Spleen (tissue), 11 donors: ENCODE data around the gene CSRNP2. TPM values are rescaled to one million over a fixed set of nuclear protein-coding genes. Genes with fewer than 3 reads are reported as not detected.

Experiments
- DNase-seq: peaks from one replicate; pipeline ENCODE4 v3.0.0-alpha.2; 2020
- H3K27ac ChIP-seq, 8 donors: fragments of 200-600 bp; sonication (generic) in 7 of 8; 1 replicate in 4 of 8; 2 replicates in 4 of 8; pipeline versions ENCODE4 v1.5.0 to v1.8.0; 2016 to 2021; ENCODE audit warnings: inconsistent platforms in 4 of 8, mild to moderate bottlenecking in 4 of 8, moderate library complexity in 1 of 8
- H3K27me3 ChIP-seq, 7 donors: fragments of 200-600 bp; sonication (generic) in 6 of 7; replicated peaks in 1 of 7; 1 replicate in 4 of 7; 2 replicates in 3 of 7; pipeline versions ENCODE4 v1.5.0 to v1.8.0; 2016 to 2021; ENCODE audit warnings: inconsistent platforms in 3 of 7, mild to moderate bottlenecking in 1 of 7
- H3K36me3 ChIP-seq, 6 donors: fragments of 200-600 bp; sonication (generic) in 5 of 6; 1 replicate in 4 of 6; 2 replicates in 2 of 6; pipeline versions ENCODE4 v1.5.0 to v1.8.0; 2016 to 2021; ENCODE audit warnings: inconsistent platforms in 2 of 6
- H3K4me1 ChIP-seq, 6 donors: fragments of 200-600 bp; sonication (generic) in 5 of 6; 1 replicate in 3 of 6; 2 replicates in 3 of 6; pipeline versions ENCODE4 v1.5.0 to v1.8.0; 2016 to 2021; ENCODE audit warnings: inconsistent platforms in 3 of 6
- H3K4me3 ChIP-seq, 8 donors: fragments of 200-600 bp; sonication (generic) in 7 of 8; 1 replicate in 4 of 8; 2 replicates in 4 of 8; pipeline versions ENCODE4 v1.5.0 to v1.8.0; 2016 to 2021; ENCODE audit warnings: inconsistent platforms in 4 of 8, mild to moderate bottlenecking in 4 of 8, moderate library complexity in 2 of 8
- H3K9me3 ChIP-seq, 8 donors: fragments of 200-600 bp; sonication (generic) in 7 of 8; 1 replicate in 4 of 8; 2 replicates in 4 of 8; pipeline versions ENCODE4 v1.5.0 to v1.8.0; 2016 to 2021; ENCODE audit warnings: inconsistent platforms in 4 of 8
- POLR2A ChIP-seq, 3 donors: fragments of 450-650 bp; IDR thresholded peaks; one replicate each; pipeline ENCODE4 v1.5.1; 2017; ENCODE audit warnings: antibody characterized with exemption in 3 of 3, mild to moderate bottlenecking in 1 of 3
- POLR2AphosphoS5 ChIP-seq, 3 donors: sonication (generic); formaldehyde crosslinking; IDR thresholded peaks; one replicate each; pipeline ENCODE4 v1.5.1; 2017; ENCODE audit warnings: antibody characterized with exemption in 3 of 3
- WGBS, 5 donors: extraction: QIAGEN DNeasy Blood & Tissue Kit in 3 of 5; methylation state at CpG; one replicate each; pipeline versions ENCODE4 v1.1.5 to v1.1.7; 2013 to 2018; 5-methylcytosine and 5-hydroxymethylcytosine counted together
- intact Hi-C: fragments of 100-400 bp; cut with DNase I; formaldehyde crosslinking; loops from one replicate; pipeline ENCODE4 v1.15.0; 2023; ENCODE audit warnings: low total_unique reads
- polyA plus RNA-seq, 3 donors: library from polyadenylated mRNA; stranded (reverse); fragments of 200-250 nt; gene quantifications; one replicate each; pipeline ENCODE4 v1.2.1, GENCODE V29; 2013
- total RNA-seq, 7 donors: library from RNA; depleted of rRNA in 3 of 7; stranded (reverse); fragments of >200 nt in 3 of 7; fragmentation: NEBNext Ultra II Directional in 4 of 7; extraction: Animal tissue kit (Norgen Biotek cat#: 25700) in 4 of 7; gene quantifications; one replicate each; pipeline versions ENCODE4 v1.1.0 to v1.2.1, GENCODE V29; 2016 to 2021
- TF ChIP-seq, protein P1 (sequence below), 11 experiments: fragments of 200-600 bp in 7 of 11; fragments of 450-650 bp in 4 of 11; sonication (generic) in 4 of 11; IDR thresholded peaks in 8 of 11; conservative IDR thresholded peaks in 3 of 11; 1 replicate in 7 of 11; 2 replicates in 4 of 11; pipeline versions ENCODE4 v1.4.0 to v1.8.0; 2016 to 2021; ENCODE audit warnings: antibody characterized with exemption in 11 of 11, inconsistent platforms in 4 of 11, mild to moderate bottlenecking in 1 of 11
- donor health status: healthy with polysubstance abuse.
- donor health status: DM: no; HTN: no; CAD: no; lungs with moderate emphysema.
- donor health status: DM: no; HTN: no; CAD: no.
- donor health status: Bipolar disorder and iron deficiency.
- donor health status: healthy.
- donor health status: DM: no; HTN: no; CAD: no.
- donor health status: DM: yes; HTN: yes; CAD: no.

Gene CSRNP2
- total and polyA plus RNA-seq, 10 donors = 3.7 to 41.8 (median 23.1) TPM

DNA sequence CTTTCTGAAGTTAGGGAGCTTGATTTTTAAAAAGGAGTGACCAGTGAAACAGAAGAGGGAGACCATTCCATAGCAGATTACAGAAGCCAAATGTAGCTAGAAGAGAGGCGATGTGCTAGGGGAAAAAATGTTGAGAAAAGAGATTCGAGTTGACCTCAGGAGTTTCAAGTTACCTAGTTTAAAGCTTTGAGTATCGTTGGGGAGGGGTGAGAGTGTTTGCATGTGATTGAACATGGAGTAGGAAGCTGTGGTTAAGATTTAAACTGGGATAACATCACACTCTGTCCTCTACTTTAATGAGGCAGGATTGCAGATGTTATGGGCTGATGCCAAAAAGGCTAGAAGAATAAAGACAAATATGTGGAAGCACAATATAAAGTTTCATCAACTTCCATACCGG is 31.6 kb downstream of the CSRNP2 start:
- no peak overlapping the region for H3K27ac ChIP-seq
- intact Hi-C loops = no loop called here
- no peak overlapping the region for H3K4me3 ChIP-seq
- H3K27me3 ChIP-seq = no peaks in the 10 kb centered on the region
- 51 to 70% (median 62%) methylated on average over 4 of the region's 4 CpGs for WGBS, 5 donors
- TF ChIP-seq POLR2A (IDR thresholded peaks at IDR 0.05) = no peak
- TF ChIP-seq POLR2AphosphoS5 (IDR thresholded peaks at IDR 0.05) = no peak
- TF ChIP-seq, protein P1, sequence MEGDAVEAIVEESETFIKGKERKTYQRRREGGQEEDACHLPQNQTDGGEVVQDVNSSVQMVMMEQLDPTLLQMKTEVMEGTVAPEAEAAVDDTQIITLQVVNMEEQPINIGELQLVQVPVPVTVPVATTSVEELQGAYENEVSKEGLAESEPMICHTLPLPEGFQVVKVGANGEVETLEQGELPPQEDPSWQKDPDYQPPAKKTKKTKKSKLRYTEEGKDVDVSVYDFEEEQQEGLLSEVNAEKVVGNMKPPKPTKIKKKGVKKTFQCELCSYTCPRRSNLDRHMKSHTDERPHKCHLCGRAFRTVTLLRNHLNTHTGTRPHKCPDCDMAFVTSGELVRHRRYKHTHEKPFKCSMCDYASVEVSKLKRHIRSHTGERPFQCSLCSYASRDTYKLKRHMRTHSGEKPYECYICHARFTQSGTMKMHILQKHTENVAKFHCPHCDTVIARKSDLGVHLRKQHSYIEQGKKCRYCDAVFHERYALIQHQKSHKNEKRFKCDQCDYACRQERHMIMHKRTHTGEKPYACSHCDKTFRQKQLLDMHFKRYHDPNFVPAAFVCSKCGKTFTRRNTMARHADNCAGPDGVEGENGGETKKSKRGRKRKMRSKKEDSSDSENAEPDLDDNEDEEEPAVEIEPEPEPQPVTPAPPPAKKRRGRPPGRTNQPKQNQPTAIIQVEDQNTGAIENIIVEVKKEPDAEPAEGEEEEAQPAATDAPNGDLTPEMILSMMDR (IDR thresholded peaks at IDR 0.05 in 8 of 11, conservative IDR thresholded peaks at IDR 0.05 in 3 of 11) = no peak
- H3K9me3 ChIP-seq = no peaks in the 10 kb centered on the region
- peaks cover 18 to 47% (median 25%) of the 10 kb centered on the region in 6 donors for H3K4me1 ChIP-seq
- DNase-seq = no peak
- peaks cover 0 to 69% (median 50%) of the 10 kb centered on the region in 6 donors for H3K36me3 ChIP-seq

DNA sequence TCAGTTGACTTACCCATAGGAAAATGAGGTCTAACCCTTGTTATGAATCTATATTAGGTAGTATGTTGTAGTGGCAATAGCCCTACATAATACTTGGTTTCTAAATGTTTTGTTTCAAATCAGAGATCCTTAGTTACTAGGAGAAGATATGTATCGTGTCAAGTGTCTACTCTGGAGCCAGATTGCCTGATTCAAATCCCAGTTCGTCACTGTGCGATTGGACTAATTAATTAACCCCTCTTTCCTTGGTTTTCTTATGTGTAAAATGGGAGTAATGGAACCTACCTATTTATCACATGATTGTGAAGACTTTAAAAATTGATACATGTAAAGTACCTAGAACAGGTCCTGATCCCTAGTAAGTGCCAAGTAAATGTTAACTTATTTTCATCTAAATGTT is 33.9 kb downstream of the CSRNP2 start:
- 83 to 94% (median 90%) methylated on average over 3 of the region's 3 CpGs for WGBS, 5 donors
- Histone ChIP-seq H3K4me3 (peak overlapping the region in 4 of 8 donors; percentile 64 to 92 (median 81)), H3K27me3 (no peaks in the 10 kb centered on the region), H3K27ac (peak overlapping the region in 3 of 8 donors; percentile 97 to 99 (median 98)), H3K36me3 (peaks cover 0 to 46% (median 28%) of the 10 kb centered on the region in 6 donors), H3K4me1 (peaks cover 18 to 50% (median 27%) of the 10 kb centered on the region in 6 donors), H3K9me3 (no peaks in the 10 kb centered on the region)
- no peak for DNase-seq
- TF ChIP-seq POLR2AphosphoS5 (IDR thresholded peaks at IDR 0.05) = no peak
- TF ChIP-seq, protein P1 (IDR thresholded peaks at IDR 0.05 in 8 of 11, conservative IDR thresholded peaks at IDR 0.05 in 3 of 11) = no peak
- no peak for TF ChIP-seq POLR2A (IDR thresholded peaks at IDR 0.05)
- intact Hi-C loops = loop anchor here (5.0 kb wide), 1 partner anchor 293 kb away; no protein-coding TSS in a partner anchor

DNA sequence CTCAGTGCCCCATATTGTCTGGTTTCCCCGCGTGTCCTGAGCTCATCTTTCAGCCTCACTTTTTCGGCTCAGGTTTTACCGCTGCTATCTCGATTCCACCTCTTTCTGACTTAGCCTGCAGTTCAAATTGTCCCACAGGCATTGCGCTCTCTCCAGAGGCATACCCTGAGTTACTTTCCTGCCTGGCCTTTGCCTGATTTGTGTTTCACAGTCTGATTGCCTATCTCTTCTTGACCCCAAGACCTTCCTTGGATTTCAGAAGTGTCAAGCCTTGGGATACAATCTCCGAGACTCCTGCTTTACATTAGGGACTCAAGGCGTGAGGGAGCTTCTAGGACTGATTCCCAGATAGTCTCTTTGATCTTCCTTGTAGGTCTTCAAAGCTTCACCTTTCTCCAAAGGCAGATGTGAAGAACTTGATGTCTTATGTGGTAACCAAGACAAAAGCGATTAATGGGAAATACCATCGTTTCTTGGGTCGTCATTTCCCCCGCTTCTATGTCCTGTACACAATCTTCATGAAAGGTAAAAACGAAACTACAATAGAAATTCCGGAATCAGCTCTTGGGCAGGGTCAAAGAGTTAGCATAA is 34.6 kb downstream of the CSRNP2 start:
- 17 to 36% (median 26%) methylated on average over 14 of the region's 14 CpGs for WGBS, 5 donors
- Histone ChIP-seq H3K9me3 (no peaks in the 10 kb centered on the region), H3K27ac (peak overlapping the region; percentile 91 to 99 (median 96)), H3K27me3 (no peaks in the 10 kb centered on the region), H3K4me1 (peaks cover 18 to 50% (median 27%) of the 10 kb centered on the region in 6 donors), H3K4me3 (peak overlapping the region; percentile 64 to 92 (median 79)), H3K36me3 (peaks cover 0 to 38% (median 21%) of the 10 kb centered on the region in 6 donors)
- DNase-seq = no peak
- intact Hi-C loops = loop anchor here (5.0 kb wide), 1 partner anchor 294 kb away; no protein-coding TSS in a partner anchor
- TF ChIP-seq, protein P1 (IDR thresholded peaks at IDR 0.05 in 8 of 11, conservative IDR thresholded peaks at IDR 0.05 in 3 of 11) = no peak
- no peak for TF ChIP-seq POLR2A (IDR thresholded peaks at IDR 0.05)
- TF ChIP-seq POLR2AphosphoS5 (IDR thresholded peaks at IDR 0.05) = no peak
